Fibroblast of lung (primary cell): Measurements from ENCODE around the gene QSOX2. TPM values are rescaled to one million over a fixed set of nuclear protein-coding genes. Genes with fewer than 3 reads are reported as not detected.

Experiments used
- DNase-seq, 2 donors: peaks; one replicate each; pipeline versions ENCODE4 v3.0.0 to v3.0.0-alpha.2; 2010; ENCODE audit warnings: low read depth in 2 of 2
- H2AFZ ChIP-seq: 2 replicates; pipeline ENCODE4 v1.5.1; 2012; ENCODE audit warnings: low read length, control low read depth, inconsistent platforms
- H3K27ac ChIP-seq: 2 replicates; pipeline ENCODE4 v1.5.1; 2011; ENCODE audit warnings: low read length, control low read depth; ENCODE audit not compliant: insufficient read depth
- H3K27me3 ChIP-seq: 2 replicates; pipeline ENCODE4 v1.5.1; 2011; ENCODE audit warnings: mild to moderate bottlenecking, low read length; ENCODE audit not compliant: control insufficient read depth, insufficient read depth
- H3K36me3 ChIP-seq: 2 replicates; pipeline ENCODE4 v1.5.1; 2011; ENCODE audit warnings: low read length; ENCODE audit not compliant: control insufficient read depth, insufficient read depth
- H3K4me1 ChIP-seq: 2 replicates; pipeline ENCODE4 v1.5.1; 2011; ENCODE audit warnings: low read length; ENCODE audit not compliant: control insufficient read depth, insufficient read depth; ENCODE audit errors: extremely low read depth
- H3K4me2 ChIP-seq: 2 replicates; pipeline ENCODE4 v1.5.1; 2011; ENCODE audit warnings: low read length, control low read depth; ENCODE audit not compliant: insufficient read depth; ENCODE audit errors: extremely low read depth
- H3K4me3 ChIP-seq, 4 experiments: fragments of 200-600 bp in 1 of 4; sonication (generic) in 1 of 4; replicated peaks in 1 of 4; 2 replicates each; pipeline ENCODE4 v1.5.1; 2011 to 2016; ENCODE audit warnings: low read length in 4 of 4, low read depth in 3 of 4, mild to moderate bottlenecking in 3 of 4, control low read depth in 2 of 4, inconsistent platforms in 1 of 4, mixed read lengths in 1 of 4; ENCODE audit not compliant: insufficient read depth in 1 of 4; ENCODE audit errors: control extremely low read depth in 1 of 4
- H3K79me2 ChIP-seq: 2 replicates; pipeline ENCODE4 v1.5.1; 2012; ENCODE audit warnings: mild to moderate bottlenecking, low read length, inconsistent platforms; ENCODE audit not compliant: control insufficient read depth, insufficient read depth
- H3K9ac ChIP-seq: 2 replicates; pipeline ENCODE4 v1.5.1; 2011; ENCODE audit warnings: mild to moderate bottlenecking, low read length, control low read depth; ENCODE audit not compliant: insufficient read depth
- H3K9me3 ChIP-seq: 2 replicates; pipeline ENCODE4 v1.5.1; 2012; ENCODE audit warnings: low read depth, low read length; ENCODE audit not compliant: control insufficient read depth, insufficient read depth
- H4K20me1 ChIP-seq: 2 replicates; pipeline ENCODE4 v1.5.1; 2011; ENCODE audit warnings: low read length; ENCODE audit not compliant: control insufficient read depth, insufficient read depth; ENCODE audit errors: extremely low read depth
- EZH2 ChIP-seq: IDR thresholded peaks from 2 replicates; pipeline ENCODE4 v1.5.1; 2012; ENCODE audit warnings: low read length, control low read depth, mild to moderate bottlenecking; ENCODE audit errors: missing control alignments
- polyA plus RNA-seq, 2 donors: library from polyadenylated mRNA; depleted of rRNA in 1 of 2; stranded (reverse) in 1 of 2; unstranded in 1 of 2; fragments of >200 nt; gene quantifications; 2 replicates each; pipeline ENCODE4 v1.2.1, GENCODE V29; 2011 to 2012; ENCODE audit warnings: missing spikeins in 1 of 2
- total RNA-seq: library from RNA; depleted of rRNA; stranded (reverse); fragments of >200 nt; gene quantifications from 2 replicates; pipeline ENCODE4 v1.2.1, GENCODE V29; 2014
- TF ChIP-seq, protein P1 (sequence below), 2 donors: IDR thresholded peaks in 1 of 2; conservative IDR thresholded peaks in 1 of 2; 1 replicate in 1 of 2; 2 replicates in 1 of 2; pipeline ENCODE4 v1.5.1; 2011 to 2012; ENCODE audit warnings: low read length in 2 of 2, control low read depth in 1 of 2, inconsistent platforms in 1 of 2, low read depth in 1 of 2, mild to moderate bottlenecking in 1 of 2

QSOX2 gene
- total and polyA plus RNA-seq, 2 donors (not counting 1 experiment from before 2014, with no cell fraction given): 7.8 to 13.2 TPM

DNA sequence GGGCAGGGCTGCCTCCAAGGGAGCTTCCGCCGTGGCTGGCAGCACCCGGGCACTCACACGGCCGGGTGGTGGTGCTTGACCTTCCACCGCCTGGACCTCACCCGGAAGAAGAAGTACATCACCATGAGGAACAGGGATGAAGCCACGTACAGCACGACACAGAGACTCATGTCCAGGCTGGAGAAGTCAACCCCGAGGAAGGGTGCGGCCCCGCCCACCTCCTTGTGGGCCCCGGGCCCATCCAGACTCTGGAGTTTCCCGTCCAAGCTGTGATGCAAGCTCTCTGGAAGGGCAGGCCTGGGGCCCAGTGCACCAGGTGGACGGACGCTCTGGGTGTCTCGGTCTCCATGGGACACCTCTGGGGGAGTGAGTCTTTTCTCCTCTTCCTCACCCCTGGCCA lies 36.9 kb downstream of the QSOX2 start:
- DNase-seq: no peak
- TF ChIP-seq, protein P1, sequence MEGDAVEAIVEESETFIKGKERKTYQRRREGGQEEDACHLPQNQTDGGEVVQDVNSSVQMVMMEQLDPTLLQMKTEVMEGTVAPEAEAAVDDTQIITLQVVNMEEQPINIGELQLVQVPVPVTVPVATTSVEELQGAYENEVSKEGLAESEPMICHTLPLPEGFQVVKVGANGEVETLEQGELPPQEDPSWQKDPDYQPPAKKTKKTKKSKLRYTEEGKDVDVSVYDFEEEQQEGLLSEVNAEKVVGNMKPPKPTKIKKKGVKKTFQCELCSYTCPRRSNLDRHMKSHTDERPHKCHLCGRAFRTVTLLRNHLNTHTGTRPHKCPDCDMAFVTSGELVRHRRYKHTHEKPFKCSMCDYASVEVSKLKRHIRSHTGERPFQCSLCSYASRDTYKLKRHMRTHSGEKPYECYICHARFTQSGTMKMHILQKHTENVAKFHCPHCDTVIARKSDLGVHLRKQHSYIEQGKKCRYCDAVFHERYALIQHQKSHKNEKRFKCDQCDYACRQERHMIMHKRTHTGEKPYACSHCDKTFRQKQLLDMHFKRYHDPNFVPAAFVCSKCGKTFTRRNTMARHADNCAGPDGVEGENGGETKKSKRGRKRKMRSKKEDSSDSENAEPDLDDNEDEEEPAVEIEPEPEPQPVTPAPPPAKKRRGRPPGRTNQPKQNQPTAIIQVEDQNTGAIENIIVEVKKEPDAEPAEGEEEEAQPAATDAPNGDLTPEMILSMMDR (conservative IDR thresholded peaks at IDR 0.05 in 1 of 2, IDR thresholded peaks at IDR 0.05 in 1 of 2; ENCODE audit: low read depth in 1 of 2, low read length in 2 of 2): no peak
- TF ChIP-seq EZH2: no peak
- Histone ChIP-seq H3K4me1 (no peaks in the 10 kb centered on the region), H3K27ac (no peak overlapping the region), H3K79me2 (no peaks in the 10 kb centered on the region), H3K36me3 (no peaks in the 10 kb centered on the region), H2AFZ (no peak overlapping the region), H3K9ac (no peak overlapping the region), H3K4me2 (no peak overlapping the region), H3K9me3 (no peaks in the 10 kb centered on the region), H3K27me3 (peaks cover 12% of the 10 kb centered on the region), H4K20me1 (no peaks in the 10 kb centered on the region), H3K4me3 (no peak overlapping the region)

DNA sequence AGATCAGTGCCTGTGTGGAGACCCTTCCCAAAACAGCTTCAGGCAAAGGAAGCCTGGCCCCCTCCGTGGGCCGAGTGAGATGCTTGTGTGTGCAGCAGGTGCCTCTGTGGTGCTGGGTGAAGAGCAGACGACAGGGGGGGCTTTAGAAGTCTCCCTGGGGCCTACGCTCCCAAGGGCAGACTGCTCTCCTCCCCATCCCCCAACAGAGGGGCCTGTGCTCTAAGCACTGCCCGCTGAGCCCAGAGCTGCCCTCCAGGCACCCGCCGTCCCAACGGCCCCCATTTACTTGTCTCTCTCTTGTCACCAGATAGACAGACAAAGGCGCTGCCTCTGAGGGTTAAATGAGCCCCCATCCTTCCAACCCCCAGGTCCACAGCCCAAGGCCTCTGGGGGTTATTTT lies 38.0 kb downstream of the QSOX2 start:
- Histone ChIP-seq H3K27ac (no peak overlapping the region), H3K79me2 (no peaks in the 10 kb centered on the region), H3K9ac (no peak overlapping the region), H3K4me1 (no peaks in the 10 kb centered on the region), H3K4me3 (no peak overlapping the region), H4K20me1 (no peaks in the 10 kb centered on the region), H3K36me3 (no peaks in the 10 kb centered on the region), H3K27me3 (peaks cover 18% of the 10 kb centered on the region), H2AFZ (no peak overlapping the region), H3K9me3 (no peaks in the 10 kb centered on the region), H3K4me2 (no peak overlapping the region)
- TF ChIP-seq, protein P1 (conservative IDR thresholded peaks at IDR 0.05 in 1 of 2, IDR thresholded peaks at IDR 0.05 in 1 of 2; ENCODE audit: low read depth in 1 of 2, low read length in 2 of 2): no peak
- TF ChIP-seq EZH2: no peak
- no peak for DNase-seq

DNA sequence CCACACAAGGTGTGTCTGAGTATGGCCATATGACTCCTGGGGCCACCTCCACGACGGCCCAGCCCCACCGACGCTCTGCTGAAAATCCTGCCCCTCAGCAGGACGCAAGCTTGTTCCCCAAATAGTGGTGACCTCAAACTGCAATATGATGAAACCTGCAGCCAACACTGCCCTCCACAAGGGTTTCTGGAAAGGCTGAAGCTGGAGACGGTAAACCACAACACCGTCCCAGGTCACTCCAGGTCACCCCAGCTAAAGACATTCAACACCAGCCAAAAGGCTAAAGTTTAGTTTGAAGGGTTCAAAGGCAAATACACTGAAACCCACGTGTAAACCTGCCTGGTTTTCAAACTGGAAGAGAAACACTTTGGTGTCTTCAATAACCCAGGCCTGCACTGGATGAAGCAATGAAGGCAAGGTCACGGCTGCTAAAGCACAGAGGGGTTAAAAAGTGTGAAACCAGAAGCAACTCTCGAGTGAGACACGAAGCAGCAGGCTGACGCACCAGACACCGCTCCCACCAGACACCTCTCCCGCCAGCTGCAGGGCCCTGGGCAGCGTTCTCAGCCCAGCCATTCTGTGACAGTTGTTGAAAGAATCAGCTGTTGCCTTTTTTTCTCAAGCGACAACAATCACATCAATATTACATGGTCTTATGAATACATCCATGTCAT lies 38.9 kb downstream of the QSOX2 start:
- DNase-seq: no peak
- H2AFZ ChIP-seq: no peak overlapping the region

More for the DNA sequence above, 38.9 kb downstream of the QSOX2 start:
- no peak overlapping the region for H3K9ac ChIP-seq
- no peaks in the 10 kb centered on the region for H3K79me2 ChIP-seq
- TF ChIP-seq, protein P1 (conservative IDR thresholded peaks at IDR 0.05 in 1 of 2, IDR thresholded peaks at IDR 0.05 in 1 of 2; ENCODE audit: low read depth in 1 of 2, low read length in 2 of 2): no peak
- no peak for TF ChIP-seq EZH2
- H3K27me3 ChIP-seq: peaks cover 25% of the 10 kb centered on the region
- H3K9me3 ChIP-seq: no peaks in the 10 kb centered on the region
- H4K20me1 ChIP-seq: no peaks in the 10 kb centered on the region
- no peak overlapping the region for H3K4me2 ChIP-seq
- H3K4me1 ChIP-seq: no peaks in the 10 kb centered on the region
- no peaks in the 10 kb centered on the region for H3K36me3 ChIP-seq
- no peak overlapping the region for H3K4me3 ChIP-seq
- no peak overlapping the region for H3K27ac ChIP-seq
